ENCODE data around the gene KSR1.

The KSR1 gene

DNA sequence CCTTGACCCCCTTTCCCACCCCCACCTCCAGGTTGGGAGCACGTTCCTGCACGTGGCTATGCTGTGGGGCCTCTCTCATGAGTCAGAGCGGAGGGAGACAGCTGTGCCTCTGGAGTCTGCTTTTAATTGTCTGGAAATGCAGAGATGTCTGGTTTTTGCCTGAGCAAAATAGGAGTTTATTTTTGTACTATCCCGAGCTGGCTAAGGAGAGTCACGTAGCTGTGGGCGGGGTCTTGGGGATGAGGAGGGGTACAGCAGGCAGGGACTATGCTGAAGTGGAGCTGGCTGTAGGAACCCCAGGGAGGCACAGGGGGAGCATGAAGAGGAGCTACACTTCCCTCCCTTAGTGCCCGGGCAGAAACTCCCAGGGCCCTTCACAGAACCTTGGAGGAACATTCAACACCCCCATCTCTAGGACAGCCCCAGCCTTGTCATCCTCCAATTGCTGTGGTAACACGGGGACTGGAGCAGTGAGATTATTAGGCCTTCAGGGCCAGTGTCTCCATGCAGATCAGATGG lies 130.0 kb downstream of the KSR1 start:
- no peak overlapping the region for H3K4me2 ChIP-seq (ENCODE audit: low read length)
- no CpG with 5 or more reads among the region's 8 CpGs for WGBS (ENCODE audit: extremely low coverage, insufficient coverage, low lambda C conversion rate)
- H3K56ac ChIP-seq (ENCODE audit: low read length): no peak overlapping the region
- no peaks in the 10 kb centered on the region for H3K4me1 ChIP-seq (ENCODE audit: control insufficient read depth, low read depth, low read length)
- H3K4ac ChIP-seq (ENCODE audit: low read depth, low read length): no peak overlapping the region
- H3K23ac ChIP-seq (ENCODE audit: low read length): no peak overlapping the region
- H3K18ac ChIP-seq (ENCODE audit: low read length): no peak overlapping the region
- H2BK15ac ChIP-seq (replicated peaks; ENCODE audit: low read depth): no peak overlapping the region
- H3K79me2 ChIP-seq (ENCODE audit: control insufficient read depth, insufficient read depth, low read length): no peaks in the 10 kb centered on the region
- H4K5ac ChIP-seq (ENCODE audit: low read length): no peak overlapping the region
- H3K9ac ChIP-seq (ENCODE audit: low read length): no peak overlapping the region
- H3K79me1 ChIP-seq (ENCODE audit: low read length): no peaks in the 10 kb centered on the region
- H2BK5ac ChIP-seq (ENCODE audit: low read length): no peak overlapping the region
- no peak overlapping the region for H3K4me3 ChIP-seq (ENCODE audit: low read length)
- no peak overlapping the region for H2BK120ac ChIP-seq (ENCODE audit: low read depth, low read length)
- no peak for DNase-seq
- H3K27ac ChIP-seq (ENCODE audit: low read depth, low read length): no peak overlapping the region
- H4K8ac ChIP-seq (ENCODE audit: low read depth, low read length): no peak overlapping the region
- no peaks in the 10 kb centered on the region for H3K27me3 ChIP-seq (ENCODE audit: insufficient read depth, low read length, poor library complexity)
- no peak overlapping the region for H2AK5ac ChIP-seq (ENCODE audit: low read length)
- no peaks in the 10 kb centered on the region for H3K36me3 ChIP-seq (ENCODE audit: control insufficient read depth, insufficient read depth, low read length)

DNA sequence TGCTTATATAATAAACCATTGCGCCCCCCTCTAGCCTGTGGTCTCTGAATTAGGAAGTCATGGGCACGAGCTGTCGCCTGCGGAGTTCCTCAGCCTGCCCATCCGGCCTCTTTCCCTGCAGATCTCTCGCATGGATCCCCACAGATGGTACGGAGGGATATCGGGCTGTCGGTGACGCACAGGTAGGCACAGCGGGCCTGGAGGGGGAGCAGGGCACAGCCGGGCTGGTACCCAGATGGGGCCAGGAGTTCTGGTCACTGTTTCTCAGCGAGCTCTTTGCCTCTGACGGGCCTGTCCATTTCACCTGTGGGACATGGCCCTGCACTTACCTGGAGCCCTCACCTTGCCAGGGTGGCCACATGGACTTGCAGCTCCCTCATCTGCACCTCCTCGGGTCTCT lies 132.1 kb downstream of the KSR1 start:
- no peak overlapping the region for H2BK120ac ChIP-seq (ENCODE audit: low read depth, low read length)
- H3K79me2 ChIP-seq (ENCODE audit: control insufficient read depth, insufficient read depth, low read length): no peaks in the 10 kb centered on the region
- WGBS (ENCODE audit: extremely low coverage, insufficient coverage, low lambda C conversion rate): no CpG with 5 or more reads among the region's 15 CpGs
- H3K27me3 ChIP-seq (ENCODE audit: insufficient read depth, low read length, poor library complexity): no peaks in the 10 kb centered on the region
- H3K56ac ChIP-seq (ENCODE audit: low read length): no peak overlapping the region
- no peak overlapping the region for H2AK5ac ChIP-seq (ENCODE audit: low read length)
- H3K36me3 ChIP-seq (ENCODE audit: control insufficient read depth, insufficient read depth, low read length): no peaks in the 10 kb centered on the region
- no peak overlapping the region for H2BK5ac ChIP-seq (ENCODE audit: low read length)
- no peaks in the 10 kb centered on the region for H3K79me1 ChIP-seq (ENCODE audit: low read length)
- no peak overlapping the region for H3K4me2 ChIP-seq (ENCODE audit: low read length)
- H3K23ac ChIP-seq (ENCODE audit: low read length): no peak overlapping the region
- H3K27ac ChIP-seq (ENCODE audit: low read depth, low read length): no peak overlapping the region
- H3K4me3 ChIP-seq (ENCODE audit: low read length): no peak overlapping the region
- no peaks in the 10 kb centered on the region for H3K4me1 ChIP-seq (ENCODE audit: control insufficient read depth, low read depth, low read length)
- no peak overlapping the region for H3K4ac ChIP-seq (ENCODE audit: low read depth, low read length)
- no peak for DNase-seq
- H4K8ac ChIP-seq (ENCODE audit: low read depth, low read length): no peak overlapping the region
- no peak overlapping the region for H3K18ac ChIP-seq (ENCODE audit: low read length)
- H4K5ac ChIP-seq (ENCODE audit: low read length): no peak overlapping the region
- H2BK15ac ChIP-seq (replicated peaks; ENCODE audit: low read depth): no peak overlapping the region
- no peak overlapping the region for H3K9ac ChIP-seq (ENCODE audit: low read length)

DNA sequence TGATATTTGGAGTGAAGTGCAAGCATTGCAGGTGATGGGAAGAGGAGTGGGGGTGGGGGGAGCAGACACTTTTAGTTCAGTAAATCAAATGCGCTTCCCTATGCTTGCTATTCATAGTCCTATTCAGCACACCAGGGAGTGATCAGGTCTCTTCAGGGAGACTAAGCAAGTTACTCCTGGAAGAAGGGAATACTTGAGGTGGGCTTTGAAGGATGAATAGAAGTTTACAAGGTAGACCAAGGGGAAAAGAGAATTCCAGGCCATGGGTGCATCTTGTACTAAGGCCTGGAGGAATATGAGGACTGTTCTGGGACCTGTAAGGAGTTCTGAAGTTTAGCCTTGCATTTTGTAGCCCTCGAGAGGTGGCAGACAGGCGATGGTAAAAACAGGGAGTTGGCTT lies 134.6 kb downstream of the KSR1 start:
- Histone ChIP-seq H3K27me3 (ENCODE audit: insufficient read depth, low read length, poor library complexity) (no peaks in the 10 kb centered on the region), H3K4ac (ENCODE audit: low read depth, low read length) (no peak overlapping the region), H3K4me3 (ENCODE audit: low read length) (no peak overlapping the region), H3K4me2 (ENCODE audit: low read length) (no peak overlapping the region), H3K56ac (ENCODE audit: low read length) (no peak overlapping the region), H3K18ac (ENCODE audit: low read length) (no peak overlapping the region), H4K8ac (ENCODE audit: low read depth, low read length) (no peak overlapping the region), H2AK5ac (ENCODE audit: low read length) (no peak overlapping the region), H2BK120ac (ENCODE audit: low read depth, low read length) (no peak overlapping the region), H3K9ac (ENCODE audit: low read length) (no peak overlapping the region), H3K36me3 (ENCODE audit: control insufficient read depth, insufficient read depth, low read length) (no peaks in the 10 kb centered on the region), H2BK5ac (ENCODE audit: low read length) (no peak overlapping the region), H3K79me1 (ENCODE audit: low read length) (no peaks in the 10 kb centered on the region), H4K5ac (ENCODE audit: low read length) (no peak overlapping the region), H3K79me2 (ENCODE audit: control insufficient read depth, insufficient read depth, low read length) (no peaks in the 10 kb centered on the region), H3K4me1 (ENCODE audit: control insufficient read depth, low read depth, low read length) (no peaks in the 10 kb centered on the region), H3K23ac (ENCODE audit: low read length) (no peak overlapping the region), H2BK15ac (replicated peaks; ENCODE audit: low read depth) (no peak overlapping the region), H3K27ac (ENCODE audit: low read depth, low read length) (no peak overlapping the region)
- no CpG with 5 or more reads among the region's 3 CpGs for WGBS (ENCODE audit: extremely low coverage, insufficient coverage, low lambda C conversion rate)
- no peak for DNase-seq

DNA sequence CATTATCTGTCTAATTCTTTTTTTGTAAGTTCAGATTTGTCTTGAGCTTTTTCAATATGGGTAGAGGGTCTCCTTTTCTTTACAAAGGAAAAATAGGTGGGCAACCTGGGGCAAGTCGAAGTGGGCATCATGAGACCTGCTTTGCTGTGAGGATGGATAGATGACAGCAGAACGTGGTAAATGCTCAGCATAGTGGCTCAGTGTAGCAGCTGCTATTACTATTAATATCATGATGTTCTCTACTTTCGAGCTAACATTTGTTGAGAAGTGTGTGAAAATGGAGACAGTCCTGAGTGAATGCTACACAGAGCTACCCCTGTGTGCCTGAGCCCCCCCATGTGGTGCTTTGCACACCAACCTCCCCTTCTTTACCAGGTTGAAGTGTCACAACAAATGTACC lies 135.7 kb downstream of the KSR1 start:
- Histone ChIP-seq H2BK120ac (ENCODE audit: low read depth, low read length) (no peak overlapping the region), H3K18ac (ENCODE audit: low read length) (no peak overlapping the region), H3K9ac (ENCODE audit: low read length) (no peak overlapping the region), H2BK15ac (replicated peaks; ENCODE audit: low read depth) (no peak overlapping the region), H4K8ac (ENCODE audit: low read depth, low read length) (no peak overlapping the region), H2BK5ac (ENCODE audit: low read length) (no peak overlapping the region), H3K79me2 (ENCODE audit: control insufficient read depth, insufficient read depth, low read length) (no peaks in the 10 kb centered on the region), H3K23ac (ENCODE audit: low read length) (no peak overlapping the region), H2AK5ac (ENCODE audit: low read length) (no peak overlapping the region), H3K4me1 (ENCODE audit: control insufficient read depth, low read depth, low read length) (no peaks in the 10 kb centered on the region), H3K56ac (ENCODE audit: low read length) (no peak overlapping the region), H3K4me3 (ENCODE audit: low read length) (no peak overlapping the region), H3K36me3 (ENCODE audit: control insufficient read depth, insufficient read depth, low read length) (no peaks in the 10 kb centered on the region), H3K79me1 (ENCODE audit: low read length) (no peaks in the 10 kb centered on the region), H3K27me3 (ENCODE audit: insufficient read depth, low read length, poor library complexity) (no peaks in the 10 kb centered on the region), H3K4ac (ENCODE audit: low read depth, low read length) (no peak overlapping the region), H3K4me2 (ENCODE audit: low read length) (no peak overlapping the region), H4K5ac (ENCODE audit: low read length) (no peak overlapping the region), H3K27ac (ENCODE audit: low read depth, low read length) (no peak overlapping the region)
- DNase-seq: no peak
- no CpG with 5 or more reads among the region's 3 CpGs for WGBS (ENCODE audit: extremely low coverage, insufficient coverage, low lambda C conversion rate)

DNA sequence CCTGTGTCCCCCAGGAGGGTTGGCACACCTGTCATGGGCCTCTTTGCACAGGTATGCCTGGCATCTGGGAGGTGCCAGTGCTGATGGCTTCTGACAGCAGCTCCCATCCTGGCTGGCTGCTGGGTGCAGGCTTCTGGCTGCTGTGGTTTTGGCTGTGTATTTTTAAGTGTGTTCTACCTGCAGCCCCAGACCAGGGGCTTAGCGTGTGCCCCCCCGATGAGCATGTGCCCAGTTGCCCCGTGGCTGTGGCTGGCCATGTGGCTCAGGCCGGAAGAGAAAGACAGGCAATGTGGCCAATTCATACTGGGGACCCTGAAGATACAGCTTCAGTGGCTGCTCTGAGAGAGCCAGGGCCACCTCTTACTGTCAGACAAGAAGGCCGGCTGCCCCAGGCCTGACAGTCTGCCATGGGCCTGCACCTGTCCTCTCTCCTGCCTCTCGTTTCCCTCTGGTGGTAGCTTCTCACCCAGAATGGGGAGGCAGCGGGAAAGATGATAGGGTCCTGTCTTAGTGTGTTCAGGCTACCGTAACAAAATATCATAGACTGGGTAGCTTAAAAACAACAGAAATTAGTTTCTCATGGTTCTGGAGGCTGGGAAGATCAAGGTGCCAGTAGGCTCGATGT lies 137.1 kb downstream of the KSR1 start:
- no CpG with 5 or more reads among the region's 9 CpGs for WGBS (ENCODE audit: extremely low coverage, insufficient coverage, low lambda C conversion rate)
- H3K79me2 ChIP-seq (ENCODE audit: control insufficient read depth, insufficient read depth, low read length): no peaks in the 10 kb centered on the region
- H3K79me1 ChIP-seq (ENCODE audit: low read length): no peaks in the 10 kb centered on the region
- no peak overlapping the region for H3K9ac ChIP-seq (ENCODE audit: low read length)
- no peak overlapping the region for H3K4me2 ChIP-seq (ENCODE audit: low read length)
- no peak overlapping the region for H2AK5ac ChIP-seq (ENCODE audit: low read length)
- H3K27ac ChIP-seq (ENCODE audit: low read depth, low read length): no peak overlapping the region
- H3K4me1 ChIP-seq (ENCODE audit: control insufficient read depth, low read depth, low read length): no peaks in the 10 kb centered on the region
- no peak overlapping the region for H3K18ac ChIP-seq (ENCODE audit: low read length)
- no peak overlapping the region for H4K5ac ChIP-seq (ENCODE audit: low read length)
- H2BK120ac ChIP-seq (ENCODE audit: low read depth, low read length): no peak overlapping the region
- no peak overlapping the region for H3K4ac ChIP-seq (ENCODE audit: low read depth, low read length)
- H3K27me3 ChIP-seq (ENCODE audit: insufficient read depth, low read length, poor library complexity): no peaks in the 10 kb centered on the region
- H2BK5ac ChIP-seq (ENCODE audit: low read length): no peak overlapping the region
- no peak overlapping the region for H4K8ac ChIP-seq (ENCODE audit: low read depth, low read length)
- H2BK15ac ChIP-seq (replicated peaks; ENCODE audit: low read depth): no peak overlapping the region
- no peak overlapping the region for H3K23ac ChIP-seq (ENCODE audit: low read length)
- no peak for DNase-seq
- H3K4me3 ChIP-seq (ENCODE audit: low read length): no peak overlapping the region
- H3K56ac ChIP-seq (ENCODE audit: low read length): no peak overlapping the region
- no peaks in the 10 kb centered on the region for H3K36me3 ChIP-seq (ENCODE audit: control insufficient read depth, insufficient read depth, low read length)

DNA sequence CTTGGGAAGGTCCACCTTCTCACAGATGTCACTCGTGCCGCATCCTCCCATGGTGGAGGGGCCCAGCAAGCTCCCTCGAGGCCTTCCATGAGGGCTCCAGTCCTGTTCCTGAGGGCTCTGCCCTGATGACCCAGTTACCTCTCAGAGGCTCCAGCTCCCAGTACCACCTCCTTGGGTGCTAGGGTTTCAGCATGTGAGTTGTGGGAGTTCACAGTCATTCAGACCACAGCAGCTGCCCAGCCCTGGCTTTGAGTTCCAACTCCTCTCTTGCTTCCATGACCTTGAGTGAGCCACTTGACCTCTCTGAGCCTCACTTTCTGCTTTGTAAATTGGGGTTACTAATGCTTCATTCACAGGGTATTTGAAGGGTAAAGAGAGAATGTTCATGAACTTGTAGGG lies 137.6 kb downstream of the KSR1 start:
- Histone ChIP-seq H3K4me1 (ENCODE audit: control insufficient read depth, low read depth, low read length) (no peaks in the 10 kb centered on the region), H3K23ac (ENCODE audit: low read length) (no peak overlapping the region), H2AK5ac (ENCODE audit: low read length) (no peak overlapping the region), H3K18ac (ENCODE audit: low read length) (no peak overlapping the region), H2BK15ac (replicated peaks; ENCODE audit: low read depth) (no peak overlapping the region), H4K5ac (ENCODE audit: low read length) (no peak overlapping the region), H3K27me3 (ENCODE audit: insufficient read depth, low read length, poor library complexity) (no peaks in the 10 kb centered on the region), H2BK120ac (ENCODE audit: low read depth, low read length) (no peak overlapping the region), H3K56ac (ENCODE audit: low read length) (no peak overlapping the region), H4K8ac (ENCODE audit: low read depth, low read length) (no peak overlapping the region), H3K36me3 (ENCODE audit: control insufficient read depth, insufficient read depth, low read length) (no peaks in the 10 kb centered on the region), H3K79me2 (ENCODE audit: control insufficient read depth, insufficient read depth, low read length) (no peaks in the 10 kb centered on the region), H3K4me3 (ENCODE audit: low read length) (no peak overlapping the region), H3K27ac (ENCODE audit: low read depth, low read length) (no peak overlapping the region), H3K4ac (ENCODE audit: low read depth, low read length) (no peak overlapping the region), H2BK5ac (ENCODE audit: low read length) (no peak overlapping the region), H3K9ac (ENCODE audit: low read length) (no peak overlapping the region), H3K4me2 (ENCODE audit: low read length) (no peak overlapping the region), H3K79me1 (ENCODE audit: low read length) (no peaks in the 10 kb centered on the region)
- DNase-seq: no peak
- WGBS (ENCODE audit: extremely low coverage, insufficient coverage, low lambda C conversion rate): no CpG with 5 or more reads among the region's 3 CpGs
